Naive B cell (primary cell): ENCODE results near the gene SLC28A3. TPM values are rescaled to one million over a fixed set of nuclear protein-coding genes. Genes with fewer than 3 reads are reported as not detected.

Experiments
- ATAC-seq, 2 donors: fragments of 150-1000 bp; cut with Tn5 transposase; 2 replicates each; pipeline ENCODE4 v1.10.0; 2021; ENCODE audit warnings: low read depth in 2 of 2, mild to moderate bottlenecking in 2 of 2, moderate library complexity in 2 of 2
- DNase-seq: peaks from one replicate; pipeline ENCODE4 v3.0.0; 2022
- H3K27ac Mint-ChIP-seq, 6 donors: one replicate each; pipeline ENCODE4 v1.8.0; 2020 to 2022; ENCODE audit warnings: mild to moderate bottlenecking in 6 of 6, mixed read lengths in 6 of 6, moderate library complexity in 5 of 6, inconsistent platforms in 2 of 6
- H3K27me3 Mint-ChIP-seq, 3 donors: one replicate each; pipeline ENCODE4 v1.8.0; 2021 to 2022; ENCODE audit warnings: mixed read lengths in 3 of 3, mild to moderate bottlenecking in 1 of 3
- H3K36me3 Mint-ChIP-seq, 2 donors: one replicate each; pipeline ENCODE4 v1.8.0; 2020 to 2022; ENCODE audit warnings: mixed read lengths in 2 of 2, inconsistent platforms in 1 of 2, mild to moderate bottlenecking in 1 of 2
- H3K4me1 Mint-ChIP-seq, 3 donors: one replicate each; pipeline ENCODE4 v1.8.0; 2020 to 2022; ENCODE audit warnings: mixed read lengths in 3 of 3, inconsistent platforms in 1 of 3, mild to moderate bottlenecking in 1 of 3, moderate library complexity in 1 of 3
- H3K4me3 Mint-ChIP-seq, 8 donors: one replicate each; pipeline ENCODE4 v1.8.0; 2020 to 2022; ENCODE audit warnings: mild to moderate bottlenecking in 8 of 8, mixed read lengths in 8 of 8, moderate library complexity in 8 of 8, inconsistent platforms in 2 of 8
- H3K9me3 Mint-ChIP-seq, 7 donors: one replicate each; pipeline ENCODE4 v1.8.0; 2020 to 2022; ENCODE audit warnings: mixed read lengths in 7 of 7, mild to moderate bottlenecking in 5 of 7, inconsistent platforms in 2 of 7, moderate library complexity in 1 of 7
- polyA plus RNA-seq, 6 donors: library from polyadenylated mRNA; unstranded; fragments of 300-500 nt; fragmentation: Illumina TruSeq; gene quantifications; one replicate each; pipeline ENCODE4 v1.2.3, GENCODE V29; 2021; ENCODE audit warnings: low read depth in 6 of 6

The SLC28A3 gene
- polyA plus RNA-seq, 6 donors from 2014 or later, result 0.05 to 0.08 TPM; not detected in 4

GRCh38 chr9:84310883-84311282 is 29.7 kb downstream of the SLC28A3 start:
- no peak for DNase-seq
- no peak for ATAC-seq
- Mint-ChIP-seq H3K27ac (no peak overlapping the region), H3K9me3 (no peaks in the 10 kb centered on the region), H3K4me1 (peaks cover 7 to 13% (median 10%) of the 10 kb centered on the region in 3 donors), H3K4me3 (no peak overlapping the region), H3K36me3 (no peaks in the 10 kb centered on the region), H3K27me3 (peaks cover 0 to 14% (median 9%) of the 10 kb centered on the region in 3 donors)

- no peak for DNase-seq
Measured at GRCh38 chr9:84305497-84306131, 34.9 kb downstream of the SLC28A3 start.

GRCh38 chr9:84304166-84304565 is 36.4 kb downstream of the SLC28A3 start:
- Mint-ChIP-seq H3K27ac (no peak overlapping the region), H3K4me1 (no peaks in the 10 kb centered on the region), H3K36me3 (no peaks in the 10 kb centered on the region), H3K9me3 (no peaks in the 10 kb centered on the region), H3K27me3 (peaks cover 0 to 11% (median 0%) of the 10 kb centered on the region in 3 donors), H3K4me3 (no peak overlapping the region)
- ATAC-seq (no peak), DNase-seq (no peak)

More at GRCh38 chr9:84305497-84306131, 34.9 kb downstream of the SLC28A3 start:
- ATAC-seq, result no peak
- peaks cover 0 to 17% (median 0%) of the 10 kb centered on the region in 3 donors for H3K27me3 Mint-ChIP-seq
- no peak overlapping the region for H3K4me3 Mint-ChIP-seq
- no peaks in the 10 kb centered on the region for H3K4me1 Mint-ChIP-seq
- peak overlapping the region in 3 of 6 donors; percentile 39 to 77 (median 71) for H3K27ac Mint-ChIP-seq
- no peaks in the 10 kb centered on the region for H3K9me3 Mint-ChIP-seq
- no peaks in the 10 kb centered on the region for H3K36me3 Mint-ChIP-seq

GRCh38 chr9:84303061-84303460 is 37.5 kb downstream of the SLC28A3 start:
- no peak for DNase-seq
- Mint-ChIP-seq H3K4me3 (no peak overlapping the region), H3K9me3 (no peaks in the 10 kb centered on the region), H3K27me3 (peaks cover 0 to 11% (median 0%) of the 10 kb centered on the region in 3 donors), H3K4me1 (no peaks in the 10 kb centered on the region), H3K27ac (no peak overlapping the region), H3K36me3 (no peaks in the 10 kb centered on the region)
- ATAC-seq, result no peak

- Mint-ChIP-seq H3K4me1 (peaks cover 0 to under 1% (median under 1%) of the 10 kb centered on the region in 3 donors), H3K27ac (no peak overlapping the region), H3K36me3 (no peaks in the 10 kb centered on the region), H3K27me3 (peaks cover 0 to 11% (median 0%) of the 10 kb centered on the region in 3 donors), H3K4me3 (no peak overlapping the region), H3K9me3 (no peaks in the 10 kb centered on the region)
- ATAC-seq (no peak), DNase-seq (no peak)
Measured at GRCh38 chr9:84301851-84302250, 38.7 kb downstream of the SLC28A3 start.

GRCh38 chr9:84300271-84300670 is 40.3 kb downstream of the SLC28A3 start:
- H3K27ac Mint-ChIP-seq, result no peak overlapping the region
- H3K4me1 Mint-ChIP-seq, result peaks cover 12 to 15% (median 12%) of the 10 kb centered on the region in 3 donors
- ATAC-seq, result no peak
- H3K4me3 Mint-ChIP-seq, result no peak overlapping the region
- H3K36me3 Mint-ChIP-seq, result no peaks in the 10 kb centered on the region
- no peaks in the 10 kb centered on the region for H3K27me3 Mint-ChIP-seq
- H3K9me3 Mint-ChIP-seq, result no peaks in the 10 kb centered on the region
- no peak for DNase-seq

GRCh38 chr9:84297162-84297821 is 43.3 kb downstream of the SLC28A3 start:
- no peak for ATAC-seq
- H3K36me3 Mint-ChIP-seq, result no peaks in the 10 kb centered on the region
- peak overlapping the region in 1 of 6 donors; percentile 24 for H3K27ac Mint-ChIP-seq
- no peaks in the 10 kb centered on the region for H3K9me3 Mint-ChIP-seq
- no peak overlapping the region for H3K4me3 Mint-ChIP-seq
- no peaks in the 10 kb centered on the region for H3K27me3 Mint-ChIP-seq
- DNase-seq, result no peak
- peaks cover 27 to 44% (median 32%) of the 10 kb centered on the region in 3 donors for H3K4me1 Mint-ChIP-seq

GRCh38 chr9:84296146-84296843 is 44.3 kb downstream of the SLC28A3 start:
- H3K9me3 Mint-ChIP-seq, result no peaks in the 10 kb centered on the region
- H3K4me1 Mint-ChIP-seq, result peaks cover 31 to 53% (median 35%) of the 10 kb centered on the region in 3 donors
- H3K27me3 Mint-ChIP-seq, result no peaks in the 10 kb centered on the region
- H3K4me3 Mint-ChIP-seq, result peak overlapping the region in 2 of 8 donors; percentile 6 to 65
- peak overlapping the region in 5 of 6 donors; percentile 38 to 90 (median 73) for H3K27ac Mint-ChIP-seq
- DNase-seq (no peak), ATAC-seq (peak in 1 of 2 donors; percentile 29)
- H3K36me3 Mint-ChIP-seq, result no peaks in the 10 kb centered on the region

- ATAC-seq, result peak in 1 of 2 donors; percentile 24
- Mint-ChIP-seq H3K36me3 (no peaks in the 10 kb centered on the region), H3K9me3 (no peaks in the 10 kb centered on the region), H3K4me3 (peak overlapping the region in 3 of 8 donors; percentile 87 to 92 (median 89)), H3K27me3 (no peaks in the 10 kb centered on the region), H3K27ac (peak overlapping the region in 5 of 6 donors; percentile 36 to 98 (median 90)), H3K4me1 (peaks cover 35 to 65% (median 41%) of the 10 kb centered on the region in 3 donors)
- no peak for DNase-seq
Measured at GRCh38 chr9:84294241-84294950, 46.2 kb downstream of the SLC28A3 start.

- peak; percentile 27 for DNase-seq
- no peaks in the 10 kb centered on the region for H3K36me3 Mint-ChIP-seq
- peak; percentile 69 to 74 for ATAC-seq
- H3K9me3 Mint-ChIP-seq, result peaks cover 0 to 1% (median 0%) of the 10 kb centered on the region in 7 donors
- peaks cover 0 to 8% (median 7%) of the 10 kb centered on the region in 3 donors for H3K27me3 Mint-ChIP-seq
- peak overlapping the region; percentile 51 to 99 (median 94) for H3K27ac Mint-ChIP-seq
- peaks cover 35 to 65% (median 44%) of the 10 kb centered on the region in 3 donors for H3K4me1 Mint-ChIP-seq
- peak overlapping the region; percentile 35 to 92 (median 88) for H3K4me3 Mint-ChIP-seq
Measured at GRCh38 chr9:84293001-84293798, 47.4 kb downstream of the SLC28A3 start.

- Mint-ChIP-seq H3K4me1 (peaks cover 9 to 15% (median 13%) of the 10 kb centered on the region in 3 donors), H3K36me3 (no peaks in the 10 kb centered on the region), H3K27ac (peak overlapping the region in 4 of 6 donors; percentile 36 to 66 (median 55)), H3K27me3 (peaks cover 13 to 15% (median 15%) of the 10 kb centered on the region in 3 donors), H3K4me3 (peak overlapping the region in 2 of 8 donors; percentile 11 to 66), H3K9me3 (peaks cover 0 to 1% (median 0%) of the 10 kb centered on the region in 7 donors)
- no peak for DNase-seq
- ATAC-seq, result no peak
Measured at GRCh38 chr9:84285381-84285780, 55.2 kb downstream of the SLC28A3 start.

GRCh38 chr9:84283946-84284345 is 56.6 kb downstream of the SLC28A3 start:
- no peaks in the 10 kb centered on the region for H3K36me3 Mint-ChIP-seq

More at GRCh38 chr9:84283946-84284345, 56.6 kb downstream of the SLC28A3 start:
- ATAC-seq (no peak), DNase-seq (no peak)
- H3K4me1 Mint-ChIP-seq, result peaks cover 9 to 11% (median 9%) of the 10 kb centered on the region in 3 donors
- H3K27ac Mint-ChIP-seq, result no peak overlapping the region
- peaks cover 10 to 15% (median 12%) of the 10 kb centered on the region in 3 donors for H3K27me3 Mint-ChIP-seq
- peaks cover 0 to under 1% (median 0%) of the 10 kb centered on the region in 7 donors for H3K9me3 Mint-ChIP-seq
- no peak overlapping the region for H3K4me3 Mint-ChIP-seq
